Caco-2 (cell line): ENCODE data around the gene SOD3. TPM values are rescaled to one million over a fixed set of nuclear protein-coding genes. Genes with fewer than 3 reads are reported as not detected.

Source experiments
- BruUV-seq: library from RNA; stranded (reverse); fragments of 400-500 nt; replicated peaks from 2 replicates; lab custom pipeline; 2021; lab: Mats Ljungman, UMichigan
- CTCF ChIA-PET: fragments of 300-600 bp; sonication (Branson Sonifier 250); formaldehyde crosslinking; loops from one replicate; lab custom pipeline; 2022; ENCODE audit warnings: antibody characterized with exemption; lab: Charles Lee
- POLR2A ChIA-PET: fragments of 300-600 bp; sonication (Branson Sonifier 250); formaldehyde crosslinking; loops from one replicate; lab custom pipeline; 2022; ENCODE audit warnings: antibody characterized with exemption; lab: Charles Lee
- DNase-seq, 2 experiments: peaks; one replicate each; pipeline versions ENCODE4 v3.0.0 to v3.0.0-alpha.2; 2020 to 2022
- H3K27me3 ChIP-seq: replicated peaks from 2 replicates; pipeline ENCODE4 v1.6.0; 2011; ENCODE audit warnings: low read length; ENCODE audit not compliant: control insufficient read depth, insufficient read depth
- H3K36me3 ChIP-seq: 2 replicates; pipeline ENCODE4 v1.5.1; 2011; ENCODE audit warnings: low read length; ENCODE audit not compliant: control insufficient read depth, insufficient read depth
- H3K4me1 ChIP-seq: fragments of 250-450 bp; sonication (Bioruptor Pico); 2 replicates; pipeline ENCODE4 v1.5.1; 2020; ENCODE audit warnings: mild to moderate bottlenecking
- H3K4me3 ChIP-seq: 2 replicates; pipeline ENCODE4 v1.5.1; 2011; ENCODE audit warnings: low read depth, mild to moderate bottlenecking, control low read depth, low read length
- H3K9me3 ChIP-seq: fragments of 250-450 bp; sonication (Bioruptor Pico); 2 replicates; pipeline ENCODE4 v1.5.1; 2020; ENCODE audit warnings: mild to moderate bottlenecking, moderate library complexity
- H3K27ac Mint-ChIP-seq: one replicate; pipeline ENCODE4 v1.8.0; 2022; ENCODE audit warnings: mixed read lengths; ENCODE audit not compliant: unreplicated experiment
- H3K27me3 Mint-ChIP-seq: one replicate; pipeline ENCODE4 v1.8.0; 2022; ENCODE audit warnings: mixed read lengths; ENCODE audit not compliant: insufficient read depth, unreplicated experiment
- H3K36me3 Mint-ChIP-seq: one replicate; pipeline ENCODE4 v1.8.0; 2022; ENCODE audit warnings: mild to moderate bottlenecking, mixed read lengths; ENCODE audit not compliant: insufficient read depth, unreplicated experiment
- H3K4me1 Mint-ChIP-seq: one replicate; pipeline ENCODE4 v1.8.0; 2022; ENCODE audit warnings: low read depth, mixed read lengths; ENCODE audit not compliant: unreplicated experiment
- H3K4me3 Mint-ChIP-seq: one replicate; pipeline ENCODE4 v1.8.0; 2022; ENCODE audit warnings: mild to moderate bottlenecking, moderate library complexity, mixed read lengths; ENCODE audit not compliant: unreplicated experiment
- H3K9me3 Mint-ChIP-seq: one replicate; pipeline ENCODE4 v1.8.0; 2022; ENCODE audit warnings: mixed read lengths; ENCODE audit not compliant: unreplicated experiment
- CTCF ChIP-seq, 2 experiments: fragments of 200-600 bp in 1 of 2; IDR thresholded peaks; 1 replicate in 1 of 2; 2 replicates in 1 of 2; pipeline versions ENCODE4 v1.5.1 to v1.8.0; 2011 to 2022; ENCODE audit warnings: antibody characterized with exemption in 1 of 2, control low read depth in 1 of 2, inconsistent platforms in 1 of 2, low read depth in 1 of 2, low read length in 1 of 2, mild to moderate bottlenecking in 1 of 2, moderate library complexity in 1 of 2; ENCODE audit not compliant: insufficient read depth in 1 of 2, severe bottlenecking in 1 of 2, unreplicated experiment in 1 of 2
- intact Hi-C: fragments of 100-400 bp; cut with micrococcal nuclease; formaldehyde crosslinking; loops from one replicate; pipeline ENCODE4 v1.10.0; 2022; ENCODE audit not compliant: unreplicated experiment
- total RNA-seq: library from RNA; stranded (reverse); gene quantifications from 2 replicates; pipeline ENCODE4 v1.2.3, GENCODE V29; 2022

The SOD3 gene
- total RNA-seq, 1 experiment from 2014 or later, result 6.6 TPM

GRCh38 chr4:24810871-24811631 is 15.7 kb downstream of the SOD3 start:
- DNase-seq, result no peak
- no peaks in the 10 kb centered on the region for H3K9me3 ChIP-seq
- ChIA-PET CTCF (interaction anchor here (0.7 kb wide), 1 partner anchor 227 kb away, joined by 4 read pairs; the partner anchor contains the start of gene DHX15), POLR2A (no interaction called here)
- TF ChIP-seq CTCF (IDR thresholded peaks at IDR 0.05; ENCODE audit: insufficient read depth in 1 of 2, low read depth in 1 of 2, low read length in 1 of 2, severe bottlenecking in 1 of 2, unreplicated experiment in 1 of 2), result no peak
- Mint-ChIP-seq H3K36me3 (no peaks in the 10 kb centered on the region), H3K4me3 (no peak overlapping the region), H3K9me3 (peaks cover 15% of the 10 kb centered on the region), H3K27me3 (no peaks in the 10 kb centered on the region), H3K4me1 (no peaks in the 10 kb centered on the region), H3K27ac (no peak overlapping the region)
- H3K27me3 ChIP-seq, result no peaks in the 10 kb centered on the region
- H3K36me3 ChIP-seq, result no peaks in the 10 kb centered on the region
- H3K4me3 ChIP-seq, result no peak overlapping the region
- H3K4me1 ChIP-seq, result no peaks in the 10 kb centered on the region
- BruUV-seq, result no TSS peak
- intact Hi-C loops, result no loop called here

GRCh38 chr4:24813732-24814131 is 18.4 kb downstream of the SOD3 start:
- BruUV-seq, result no TSS peak
- Mint-ChIP-seq H3K9me3 (peaks cover 26% of the 10 kb centered on the region), H3K4me3 (no peak overlapping the region)

GRCh38 chr4:24816797-24817196 is 21.4 kb downstream of the SOD3 start:
- intact Hi-C loops, result no loop called here
- no TSS peak for BruUV-seq
- peaks cover 2% of the 10 kb centered on the region for H3K27me3 Mint-ChIP-seq

More at GRCh38 chr4:24813732-24814131, 18.4 kb downstream of the SOD3 start:
- intact Hi-C loops, result no loop called here
- Mint-ChIP-seq H3K27ac (no peak overlapping the region), H3K36me3 (no peaks in the 10 kb centered on the region), H3K4me1 (no peaks in the 10 kb centered on the region), H3K27me3 (no peaks in the 10 kb centered on the region)
- no peaks in the 10 kb centered on the region for H3K4me1 ChIP-seq
- no peaks in the 10 kb centered on the region for H3K27me3 ChIP-seq
- no peaks in the 10 kb centered on the region for H3K9me3 ChIP-seq
- no peak for TF ChIP-seq CTCF (IDR thresholded peaks at IDR 0.05; ENCODE audit: insufficient read depth in 1 of 2, low read depth in 1 of 2, low read length in 1 of 2, severe bottlenecking in 1 of 2, unreplicated experiment in 1 of 2)
- ChIA-PET POLR2A (no interaction called here), CTCF (no interaction called here)
- H3K36me3 ChIP-seq, result no peaks in the 10 kb centered on the region
- DNase-seq, result no peak
- H3K4me3 ChIP-seq, result no peak overlapping the region

More at GRCh38 chr4:24816797-24817196, 21.4 kb downstream of the SOD3 start:
- no peak overlapping the region for H3K4me3 ChIP-seq
- Mint-ChIP-seq H3K36me3 (no peaks in the 10 kb centered on the region), H3K4me1 (no peaks in the 10 kb centered on the region), H3K4me3 (no peak overlapping the region), H3K9me3 (peaks cover 22% of the 10 kb centered on the region), H3K27ac (no peak overlapping the region)
- no peaks in the 10 kb centered on the region for H3K9me3 ChIP-seq
- no peak for TF ChIP-seq CTCF (IDR thresholded peaks at IDR 0.05; ENCODE audit: insufficient read depth in 1 of 2, low read depth in 1 of 2, low read length in 1 of 2, severe bottlenecking in 1 of 2, unreplicated experiment in 1 of 2)
- no peaks in the 10 kb centered on the region for H3K27me3 ChIP-seq
- POLR2A ChIA-PET, result no interaction called here
- H3K36me3 ChIP-seq, result no peaks in the 10 kb centered on the region
- no peak for DNase-seq
- no peaks in the 10 kb centered on the region for H3K4me1 ChIP-seq
- CTCF ChIA-PET, result no interaction called here
